ENCODE results near the gene SEC11A.

SEC11A gene

GRCh38 chr15:84685304-84685703 lies 30.6 kb downstream of the SEC11A start:
- no peak for TF ChIP-seq CTCF (IDR thresholded peaks at IDR 0.05; ENCODE audit: low read depth, low read length)
- H3K4me3 ChIP-seq (ENCODE audit: low read depth, low read length), result no peak overlapping the region
- in situ Hi-C loops (cut with HindIII; ENCODE audit: low sequenced_read_pairs), result no loop called here
- DNase-seq (ENCODE audit: low read depth, low spot score), result peak; percentile 84

- TF ChIP-seq CTCF (IDR thresholded peaks at IDR 0.05; ENCODE audit: low read depth, low read length), result no peak
- in situ Hi-C loops (cut with HindIII; ENCODE audit: low sequenced_read_pairs), result no loop called here
- DNase-seq (ENCODE audit: low read depth, low spot score), result peak; percentile 49
- no peak overlapping the region for H3K4me3 ChIP-seq (ENCODE audit: low read depth, low read length)
These were observed 31.8 kb downstream of the SEC11A start for GRCh38 chr15:84684092-84684491.

GRCh38 chr15:84681831-84682230 lies 34.1 kb downstream of the SEC11A start:
- TF ChIP-seq CTCF (IDR thresholded peaks at IDR 0.05; ENCODE audit: low read depth, low read length), result no peak
- DNase-seq (ENCODE audit: low read depth, low spot score), result peak; percentile 64
- H3K4me3 ChIP-seq (ENCODE audit: low read depth, low read length), result no peak overlapping the region
- in situ Hi-C loops (cut with HindIII; ENCODE audit: low sequenced_read_pairs), result no loop called here

GRCh38 chr15:84671211-84671610 lies 44.7 kb downstream of the SEC11A start:
- no peak overlapping the region for H3K4me3 ChIP-seq (ENCODE audit: low read depth, low read length)
- peak; percentile 84 for DNase-seq (ENCODE audit: low read depth, low spot score)
- no peak for TF ChIP-seq CTCF (IDR thresholded peaks at IDR 0.05; ENCODE audit: low read depth, low read length)
- in situ Hi-C loops (cut with HindIII; ENCODE audit: low sequenced_read_pairs), result no loop called here

- in situ Hi-C loops (cut with HindIII; ENCODE audit: low sequenced_read_pairs), result no loop called here
- no peak for DNase-seq (ENCODE audit: low read depth, low spot score)
- H3K4me3 ChIP-seq (ENCODE audit: low read depth, low read length), result no peak overlapping the region
- TF ChIP-seq CTCF (IDR thresholded peaks at IDR 0.05; ENCODE audit: low read depth, low read length), result no peak
These were observed 46.2 kb downstream of the SEC11A start for GRCh38 chr15:84669726-84670125.

- no peak for DNase-seq (ENCODE audit: low read depth, low spot score)
- no peak overlapping the region for H3K4me3 ChIP-seq (ENCODE audit: low read depth, low read length)
- in situ Hi-C loops (cut with HindIII; ENCODE audit: low sequenced_read_pairs), result no loop called here
- no peak for TF ChIP-seq CTCF (IDR thresholded peaks at IDR 0.05; ENCODE audit: low read depth, low read length)
These were observed 47.5 kb downstream of the SEC11A start for GRCh38 chr15:84668221-84668982.
